GM23338 (cell line): ENCODE measurements around the gene ACO2. TPM values are rescaled to one million over a fixed set of nuclear protein-coding genes. Genes with fewer than 3 reads are reported as not detected.

Experiments
- EZH2phosphoT487 ChIP-seq: fragments of 200-600 bp; sonication (generic); IDR thresholded peaks from one replicate; pipeline ENCODE4 v1.8.1; 2018; ENCODE audit warnings: antibody characterized with exemption; ENCODE audit not compliant: unreplicated experiment
- JUNB ChIP-seq: IDR thresholded peaks from one replicate; pipeline ENCODE4 v1.6.1; 2016; ENCODE audit warnings: antibody characterized with exemption; ENCODE audit not compliant: unreplicated experiment
- STAT1 ChIP-seq: IDR thresholded peaks from one replicate; pipeline ENCODE4 v1.6.1; 2016; ENCODE audit warnings: antibody characterized with exemption; ENCODE audit not compliant: unreplicated experiment
- ZNF114 ChIP-seq: fragments of 250-450 bp; sonication (Bioruptor Pico); IDR thresholded peaks from 2 replicates; pipeline ENCODE4 v1.5.0; 2020; ENCODE audit warnings: mild to moderate bottlenecking, moderate library complexity
- polyA plus RNA-seq: library from polyadenylated mRNA; unstranded; fragments of >200 nt; fragmentation: Nextera tagmentation; extraction: Ambion mirVana; gene quantifications from 2 replicates; pipeline ENCODE4 v1.2.1, GENCODE V29; 2016
- total RNA-seq: library from RNA; depleted of rRNA; stranded (reverse); fragments of >200 nt; shearing (Covaris generic); gene quantifications from 2 replicates; pipeline ENCODE4 v1.2.3, GENCODE V29; 2014
- TF ChIP-seq, protein P1 (sequence below): fragments of 250-450 bp; sonication (Bioruptor Pico); IDR thresholded peaks from 2 replicates; pipeline ENCODE4 v1.5.0; 2020; ENCODE audit warnings: mild to moderate bottlenecking, moderate library complexity
- TF ChIP-seq, protein P2 (sequence below), 2 experiments: fragments of 200-600 bp in 1 of 2; sonication (generic) in 1 of 2; conservative IDR thresholded peaks; 2 replicates each; pipeline versions ENCODE4 v1.5.1 to v1.6.1; 2016 to 2017; ENCODE audit warnings: antibody characterized with exemption in 2 of 2, low read depth in 2 of 2, mild to moderate bottlenecking in 2 of 2, moderate library complexity in 1 of 2
- TF ChIP-seq, protein P3 (sequence below): IDR thresholded peaks from 2 replicates; pipeline ENCODE4 v1.6.1; 2016; ENCODE audit warnings: antibody characterized with exemption

ACO2 gene
- total and polyA plus RNA-seq, 2 experiments from 2014 or later: 36.2 to 79.7 TPM

- TF ChIP-seq, protein P1, sequence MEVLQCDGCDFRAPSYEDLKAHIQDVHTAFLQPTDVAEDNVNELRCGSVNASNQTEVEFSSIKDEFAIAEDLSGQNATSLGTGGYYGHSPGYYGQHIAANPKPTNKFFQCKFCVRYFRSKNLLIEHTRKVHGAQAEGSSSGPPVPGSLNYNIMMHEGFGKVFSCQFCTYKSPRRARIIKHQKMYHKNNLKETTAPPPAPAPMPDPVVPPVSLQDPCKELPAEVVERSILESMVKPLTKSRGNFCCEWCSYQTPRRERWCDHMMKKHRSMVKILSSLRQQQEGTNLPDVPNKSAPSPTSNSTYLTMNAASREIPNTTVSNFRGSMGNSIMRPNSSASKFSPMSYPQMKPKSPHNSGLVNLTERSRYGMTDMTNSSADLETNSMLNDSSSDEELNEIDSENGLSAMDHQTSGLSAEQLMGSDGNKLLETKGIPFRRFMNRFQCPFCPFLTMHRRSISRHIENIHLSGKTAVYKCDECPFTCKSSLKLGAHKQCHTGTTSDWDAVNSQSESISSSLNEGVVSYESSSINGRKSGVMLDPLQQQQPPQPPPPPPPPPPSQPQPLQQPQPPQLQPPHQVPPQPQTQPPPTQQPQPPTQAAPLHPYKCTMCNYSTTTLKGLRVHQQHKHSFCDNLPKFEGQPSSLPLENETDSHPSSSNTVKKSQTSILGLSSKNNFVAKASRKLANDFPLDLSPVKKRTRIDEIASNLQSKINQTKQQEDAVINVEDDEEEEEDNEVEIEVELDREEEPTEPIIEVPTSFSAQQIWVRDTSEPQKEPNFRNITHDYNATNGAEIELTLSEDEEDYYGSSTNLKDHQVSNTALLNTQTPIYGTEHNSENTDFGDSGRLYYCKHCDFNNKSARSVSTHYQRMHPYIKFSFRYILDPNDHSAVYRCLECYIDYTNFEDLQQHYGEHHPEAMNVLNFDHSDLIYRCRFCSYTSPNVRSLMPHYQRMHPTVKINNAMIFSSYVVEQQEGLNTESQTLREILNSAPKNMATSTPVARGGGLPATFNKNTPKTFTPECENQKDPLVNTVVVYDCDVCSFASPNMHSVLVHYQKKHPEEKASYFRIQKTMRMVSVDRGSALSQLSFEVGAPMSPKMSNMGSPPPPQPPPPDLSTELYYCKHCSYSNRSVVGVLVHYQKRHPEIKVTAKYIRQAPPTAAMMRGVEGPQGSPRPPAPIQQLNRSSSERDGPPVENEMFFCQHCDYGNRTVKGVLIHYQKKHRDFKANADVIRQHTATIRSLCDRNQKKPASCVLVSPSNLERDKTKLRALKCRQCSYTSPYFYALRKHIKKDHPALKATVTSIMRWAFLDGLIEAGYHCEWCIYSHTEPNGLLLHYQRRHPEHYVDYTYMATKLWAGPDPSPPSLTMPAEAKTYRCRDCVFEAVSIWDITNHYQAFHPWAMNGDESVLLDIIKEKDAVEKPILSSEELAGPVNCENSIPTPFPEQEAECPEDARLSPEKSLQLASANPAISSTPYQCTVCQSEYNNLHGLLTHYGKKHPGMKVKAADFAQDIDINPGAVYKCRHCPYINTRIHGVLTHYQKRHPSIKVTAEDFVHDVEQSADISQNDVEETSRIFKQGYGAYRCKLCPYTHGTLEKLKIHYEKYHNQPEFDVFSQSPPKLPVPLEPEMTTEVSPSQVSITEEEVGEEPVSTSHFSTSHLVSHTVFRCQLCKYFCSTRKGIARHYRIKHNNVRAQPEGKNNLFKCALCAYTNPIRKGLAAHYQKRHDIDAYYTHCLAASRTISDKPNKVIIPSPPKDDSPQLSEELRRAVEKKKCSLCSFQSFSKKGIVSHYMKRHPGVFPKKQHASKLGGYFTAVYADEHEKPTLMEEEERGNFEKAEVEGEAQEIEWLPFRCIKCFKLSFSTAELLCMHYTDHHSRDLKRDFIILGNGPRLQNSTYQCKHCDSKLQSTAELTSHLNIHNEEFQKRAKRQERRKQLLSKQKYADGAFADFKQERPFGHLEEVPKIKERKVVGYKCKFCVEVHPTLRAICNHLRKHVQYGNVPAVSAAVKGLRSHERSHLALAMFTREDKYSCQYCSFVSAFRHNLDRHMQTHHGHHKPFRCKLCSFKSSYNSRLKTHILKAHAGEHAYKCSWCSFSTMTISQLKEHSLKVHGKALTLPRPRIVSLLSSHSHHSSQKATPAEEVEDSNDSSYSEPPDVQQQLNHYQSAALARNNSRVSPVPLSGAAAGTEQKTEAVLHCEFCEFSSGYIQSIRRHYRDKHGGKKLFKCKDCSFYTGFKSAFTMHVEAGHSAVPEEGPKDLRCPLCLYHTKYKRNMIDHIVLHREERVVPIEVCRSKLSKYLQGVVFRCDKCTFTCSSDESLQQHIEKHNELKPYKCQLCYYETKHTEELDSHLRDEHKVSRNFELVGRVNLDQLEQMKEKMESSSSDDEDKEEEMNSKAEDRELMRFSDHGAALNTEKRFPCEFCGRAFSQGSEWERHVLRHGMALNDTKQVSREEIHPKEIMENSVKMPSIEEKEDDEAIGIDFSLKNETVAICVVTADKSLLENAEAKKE (CRISPR knock-in tag): no peak
- TF ChIP-seq, protein P2, sequence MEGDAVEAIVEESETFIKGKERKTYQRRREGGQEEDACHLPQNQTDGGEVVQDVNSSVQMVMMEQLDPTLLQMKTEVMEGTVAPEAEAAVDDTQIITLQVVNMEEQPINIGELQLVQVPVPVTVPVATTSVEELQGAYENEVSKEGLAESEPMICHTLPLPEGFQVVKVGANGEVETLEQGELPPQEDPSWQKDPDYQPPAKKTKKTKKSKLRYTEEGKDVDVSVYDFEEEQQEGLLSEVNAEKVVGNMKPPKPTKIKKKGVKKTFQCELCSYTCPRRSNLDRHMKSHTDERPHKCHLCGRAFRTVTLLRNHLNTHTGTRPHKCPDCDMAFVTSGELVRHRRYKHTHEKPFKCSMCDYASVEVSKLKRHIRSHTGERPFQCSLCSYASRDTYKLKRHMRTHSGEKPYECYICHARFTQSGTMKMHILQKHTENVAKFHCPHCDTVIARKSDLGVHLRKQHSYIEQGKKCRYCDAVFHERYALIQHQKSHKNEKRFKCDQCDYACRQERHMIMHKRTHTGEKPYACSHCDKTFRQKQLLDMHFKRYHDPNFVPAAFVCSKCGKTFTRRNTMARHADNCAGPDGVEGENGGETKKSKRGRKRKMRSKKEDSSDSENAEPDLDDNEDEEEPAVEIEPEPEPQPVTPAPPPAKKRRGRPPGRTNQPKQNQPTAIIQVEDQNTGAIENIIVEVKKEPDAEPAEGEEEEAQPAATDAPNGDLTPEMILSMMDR (conservative IDR thresholded peaks at IDR 0.05; ENCODE audit: low read depth in 2 of 2): no peak
- TF ChIP-seq ZNF114 (CRISPR knock-in tag): no peak
- no peak for TF ChIP-seq EZH2phosphoT487
- TF ChIP-seq, protein P3, sequence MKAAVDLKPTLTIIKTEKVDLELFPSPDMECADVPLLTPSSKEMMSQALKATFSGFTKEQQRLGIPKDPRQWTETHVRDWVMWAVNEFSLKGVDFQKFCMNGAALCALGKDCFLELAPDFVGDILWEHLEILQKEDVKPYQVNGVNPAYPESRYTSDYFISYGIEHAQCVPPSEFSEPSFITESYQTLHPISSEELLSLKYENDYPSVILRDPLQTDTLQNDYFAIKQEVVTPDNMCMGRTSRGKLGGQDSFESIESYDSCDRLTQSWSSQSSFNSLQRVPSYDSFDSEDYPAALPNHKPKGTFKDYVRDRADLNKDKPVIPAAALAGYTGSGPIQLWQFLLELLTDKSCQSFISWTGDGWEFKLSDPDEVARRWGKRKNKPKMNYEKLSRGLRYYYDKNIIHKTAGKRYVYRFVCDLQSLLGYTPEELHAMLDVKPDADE: no peak
- TF ChIP-seq STAT1: no peak
- TF ChIP-seq JUNB: no peak
These were observed 39.0 kb upstream of the ACO2 start (continued) for GRCh38 chr22:41429951-41430332.
